GM19238 (cell line): ENCODE data around the gene BAD.

Source experiments
- DNase-seq: peaks from one replicate; pipeline ENCODE4 v3.0.0; 2011; ENCODE audit warnings: low spot score; ENCODE audit not compliant: insufficient read length

The BAD gene

GRCh38 chr11:64297699-64298358, 13.4 kb upstream of the BAD start:
- no peak for DNase-seq

- DNase-seq, result no peak
These were observed 12.6 kb upstream of the BAD start for GRCh38 chr11:64296830-64297698.

DNA sequence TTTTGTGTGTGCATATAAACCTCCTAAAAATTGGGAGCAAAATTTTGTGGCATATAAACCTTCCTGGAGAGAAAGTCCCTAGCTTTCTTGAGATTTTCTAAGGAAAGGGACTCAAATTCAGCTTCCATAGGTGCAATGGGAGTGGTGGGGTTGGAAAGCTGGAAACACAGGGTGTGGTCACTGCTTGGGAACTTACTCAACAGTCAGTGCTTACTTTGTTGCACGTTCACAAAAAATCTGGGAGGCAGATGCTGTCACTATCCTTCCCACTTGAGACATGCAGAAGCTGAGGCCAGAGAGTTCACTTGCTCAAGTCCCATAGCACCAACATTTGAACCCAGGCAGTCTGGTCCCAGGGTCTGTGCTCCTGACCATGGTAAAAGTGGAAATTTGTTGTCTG, 11.8 kb upstream of the BAD start:
- DNase-seq, result no peak

GRCh38 chr11:64295760-64296159, 11.3 kb upstream of the BAD start:
- no peak for DNase-seq

- DNase-seq, result no peak
These were observed 10.3 kb upstream of the BAD start for GRCh38 chr11:64294774-64295173.

- no peak for DNase-seq
These were observed 8.2 kb upstream of the BAD start for GRCh38 chr11:64292460-64293254.

DNA sequence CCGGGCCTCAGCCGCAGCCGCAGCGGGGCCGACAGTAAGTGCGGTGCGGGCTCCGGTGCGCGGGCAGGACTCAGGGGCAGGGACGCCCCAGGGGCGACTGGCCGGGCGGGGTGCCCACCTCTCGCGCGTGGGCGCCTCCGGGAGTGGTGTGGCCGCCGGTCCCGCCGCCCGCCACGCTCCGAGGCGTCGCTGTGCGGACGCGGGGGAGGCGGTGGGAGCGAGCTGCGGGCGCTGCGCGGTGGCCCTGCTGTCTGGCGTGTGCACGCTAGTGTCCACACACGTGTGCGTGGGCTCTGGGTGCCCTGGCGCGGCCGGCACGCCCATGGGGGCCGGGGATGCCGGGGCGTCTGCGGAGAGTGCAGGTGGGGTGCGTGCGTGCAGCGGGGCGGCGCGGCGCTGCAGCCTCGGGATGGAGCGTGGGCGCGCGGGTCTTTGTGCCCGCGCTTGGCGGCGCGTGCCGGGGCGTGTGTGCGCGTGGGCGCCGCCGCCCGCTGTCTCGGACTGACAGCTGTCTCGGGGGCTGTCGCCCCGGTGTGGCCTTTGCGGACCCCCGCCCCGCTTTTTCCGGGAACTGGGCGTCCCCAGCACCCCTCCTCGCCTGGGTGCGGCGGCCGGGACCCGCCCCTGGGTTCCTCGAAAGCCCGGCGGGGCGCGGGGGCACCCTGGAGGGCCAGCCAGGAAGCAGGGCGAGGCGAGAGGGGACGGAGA, 7.4 kb upstream of the BAD start:
- DNase-seq, result no peak

DNA sequence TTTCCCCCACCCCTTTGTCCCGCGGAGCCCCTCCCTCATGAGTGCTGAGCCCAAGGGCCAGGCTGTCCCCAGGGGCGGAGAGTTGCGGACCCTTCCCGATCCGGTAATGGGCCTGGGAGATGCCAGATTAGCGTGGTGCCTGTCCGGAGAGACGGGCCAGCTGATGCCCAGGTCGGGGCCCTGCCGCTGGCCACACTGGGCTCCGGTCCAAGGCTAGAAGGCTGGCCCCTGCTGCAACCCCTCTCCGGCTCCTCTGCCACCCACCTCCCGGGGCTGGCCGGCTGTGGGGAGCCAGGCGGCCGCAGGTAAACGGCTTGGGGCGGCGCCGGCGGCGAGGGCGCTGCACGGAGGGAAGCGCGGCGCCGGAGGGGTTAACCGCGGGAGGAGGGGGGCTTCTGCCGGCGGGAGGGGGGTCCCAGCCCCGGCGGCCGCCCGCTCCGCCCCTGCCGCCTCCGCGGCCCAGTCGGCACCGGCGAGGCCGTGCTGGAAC, 6.8 kb upstream of the BAD start, which contains the start of gene KCNK4:
Gene KCNK4, plus strand, starts transcription at position 41 of the 490 bp plus-strand sequence. CDS start 1,717 bp downstream, outside the sequence.
- no peak for DNase-seq

DNA sequence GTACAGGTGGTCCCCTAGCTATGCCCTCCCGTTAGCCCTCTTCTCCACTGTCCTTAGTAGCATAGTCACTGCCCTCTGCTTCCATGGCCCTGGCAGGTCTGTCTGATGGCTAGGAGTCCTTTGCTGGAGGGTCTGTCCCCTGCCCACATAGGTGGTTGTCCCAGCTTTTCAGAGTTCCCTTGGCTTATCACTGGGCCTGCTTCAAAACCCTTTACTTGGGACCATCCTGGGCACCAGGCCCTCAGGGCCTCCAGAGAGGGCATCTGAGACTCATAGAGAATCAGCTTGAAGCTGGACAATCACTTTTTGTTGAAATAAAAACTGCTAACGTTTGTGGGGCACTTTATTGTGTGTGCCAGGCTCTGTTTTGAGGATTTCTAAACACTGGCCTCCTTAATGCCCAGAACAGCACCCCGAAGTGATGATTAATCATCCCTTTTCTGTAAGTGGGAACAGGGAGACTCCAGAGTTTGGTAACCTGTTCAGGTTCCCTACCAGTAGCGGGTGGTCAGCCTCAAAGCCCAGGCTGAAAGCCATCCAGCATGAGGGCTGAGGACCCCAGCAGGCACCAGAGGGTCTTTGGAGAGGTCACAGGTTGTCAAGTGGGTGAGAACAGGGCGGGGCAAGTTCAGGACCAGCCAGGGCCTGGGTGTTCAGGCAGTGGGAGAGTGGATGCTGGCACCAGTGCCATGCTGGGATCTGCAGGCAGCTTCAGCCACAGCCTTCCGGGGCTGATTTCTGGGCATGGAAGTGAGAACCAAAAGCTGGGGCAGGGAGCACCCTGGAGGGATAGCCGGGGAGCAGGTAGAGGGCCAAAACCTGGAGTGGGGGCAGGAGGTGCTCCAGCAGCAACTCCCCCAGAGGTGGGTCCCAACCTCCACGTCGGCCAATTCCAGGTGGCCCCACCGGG, 6.1 kb upstream of the BAD start:
- no peak for DNase-seq

DNA sequence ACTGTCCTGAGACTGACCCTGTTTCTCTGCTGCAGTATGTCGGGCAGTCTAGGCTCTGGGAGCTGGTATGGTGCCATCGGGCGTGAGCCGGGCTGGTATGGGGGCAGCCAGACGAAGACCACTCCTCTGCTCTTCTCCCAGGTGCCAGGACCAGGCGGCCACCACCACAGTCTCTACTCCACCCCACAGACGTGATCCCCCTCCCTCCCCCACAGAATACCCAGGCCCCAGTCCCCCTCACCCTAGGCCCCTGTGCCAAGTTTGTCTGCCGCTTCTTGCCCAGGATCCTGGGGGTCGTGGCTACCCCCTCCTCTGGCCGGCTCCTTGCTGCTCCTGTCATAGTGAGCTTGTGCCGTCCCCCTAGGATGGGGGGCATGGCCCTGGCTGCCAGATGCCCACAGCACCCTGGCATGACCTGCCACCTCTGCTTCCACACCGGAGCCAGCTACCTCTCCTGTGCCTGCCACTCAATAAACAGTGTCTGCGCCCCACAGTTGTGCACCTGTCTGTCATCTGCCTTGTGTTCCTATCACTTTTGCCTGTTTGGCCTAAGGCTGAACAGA, 4.6 kb upstream of the BAD start:
- no peak for DNase-seq

DNA sequence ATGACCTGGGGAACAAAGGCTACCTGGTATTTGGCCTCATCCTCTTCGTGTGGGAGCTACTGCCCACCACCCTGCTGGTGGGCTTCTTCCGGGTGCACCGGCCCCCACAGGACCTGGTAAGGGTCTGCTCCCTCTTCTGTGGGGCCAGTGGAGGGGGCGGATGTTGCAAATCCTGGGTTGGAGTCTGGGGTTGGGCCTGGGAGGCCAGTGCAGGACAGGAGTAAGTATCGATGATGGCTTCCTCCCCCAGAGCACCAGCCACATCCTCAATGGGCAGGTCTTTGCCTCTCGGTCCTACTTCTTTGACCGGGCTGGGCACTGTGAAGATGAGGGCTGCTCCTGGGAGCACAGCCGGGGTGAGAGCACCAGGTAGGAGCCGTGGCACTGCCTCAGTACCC, 3.9 kb upstream of the BAD start:
- DNase-seq, result no peak

DNA sequence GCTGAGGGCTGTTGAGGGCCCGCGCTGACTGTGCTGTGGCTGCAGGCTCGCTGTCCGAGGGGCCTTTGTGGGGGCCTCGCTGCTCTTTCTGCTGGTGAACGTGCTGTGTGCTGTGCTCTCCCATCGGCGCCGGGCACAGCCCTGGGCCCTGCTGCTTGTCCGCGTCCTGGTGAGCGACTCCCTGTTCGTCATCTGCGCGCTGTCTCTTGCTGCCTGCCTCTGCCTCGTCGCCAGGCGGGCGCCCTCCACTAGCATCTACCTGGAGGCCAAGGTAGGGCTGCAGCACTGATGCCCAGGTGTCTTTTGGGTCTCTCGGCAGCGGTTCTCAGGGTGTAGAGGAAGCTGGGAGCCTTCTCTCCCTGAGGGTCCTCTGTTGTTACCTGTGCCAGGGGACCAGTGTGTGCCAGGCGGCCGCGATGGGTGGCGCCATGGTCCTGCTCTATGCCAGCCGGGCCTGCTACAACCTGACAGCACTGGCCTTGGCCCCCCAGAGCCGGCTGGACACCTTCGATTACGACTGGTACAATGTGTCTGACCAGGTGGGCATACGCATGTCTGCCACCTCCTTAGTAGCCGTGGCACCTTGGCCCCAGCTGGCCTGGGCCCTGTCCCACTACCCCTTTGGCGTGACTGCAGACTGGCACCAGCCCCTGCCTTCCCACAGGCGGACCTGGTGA, 3.3 kb upstream of the BAD start:
- DNase-seq, result no peak

DNA sequence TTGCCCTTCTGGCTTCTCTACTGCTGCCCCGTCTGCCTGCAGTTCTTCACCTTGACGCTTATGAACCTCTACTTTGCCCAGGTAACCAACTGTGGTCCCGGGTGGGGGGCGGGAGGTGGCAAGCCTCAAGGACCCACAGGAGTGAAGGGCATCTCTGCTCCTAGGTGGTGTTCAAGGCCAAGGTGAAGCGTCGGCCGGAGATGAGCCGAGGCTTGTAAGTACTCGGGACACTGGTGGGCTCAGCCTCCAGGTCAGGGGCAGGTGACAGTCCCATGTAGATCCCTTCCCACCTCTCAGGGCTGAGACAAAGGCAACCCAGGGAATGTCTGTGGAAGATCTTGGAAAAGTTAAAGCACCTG, 2.3 kb upstream of the BAD start:
- DNase-seq, result no peak

GRCh38 chr11:64285885-64286800, 1.7 kb upstream of the BAD start:
- no peak for DNase-seq

GRCh38 chr11:64284962-64285884, 758 bp upstream of the BAD start, which contains the start of gene GPR137:
Gene GPR137, plus strand, starts transcription at chr11:64285848. Its CDS starts 677 bp downstream, at chr11:64286525.
- DNase-seq, result peak; percentile 98

DNA sequence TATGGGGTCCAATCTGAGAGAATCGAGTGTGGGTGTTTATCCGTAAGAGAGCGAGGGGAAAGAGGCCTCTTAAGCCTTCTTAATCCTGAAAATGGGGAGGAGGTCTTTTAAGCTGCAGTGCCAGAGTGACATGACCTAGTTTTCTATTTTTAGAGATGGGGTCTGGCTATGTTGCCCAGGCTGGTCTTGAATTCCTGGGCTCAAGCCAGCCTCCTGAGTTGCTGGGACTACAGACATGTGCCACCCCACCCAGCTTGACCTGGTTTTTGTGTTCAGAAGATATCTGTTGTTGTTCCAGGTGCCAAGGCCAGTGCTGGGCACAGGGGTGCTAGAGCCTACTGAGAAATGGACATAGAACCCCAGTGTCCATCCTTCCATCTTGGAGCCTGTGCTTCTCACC, 1.4 kb downstream of the BAD start:
- no peak for DNase-seq
